Thyroid gland (tissue), 4 donors: Measurements from ENCODE around the gene EP400. TPM values are rescaled to one million over a fixed set of nuclear protein-coding genes. Genes with fewer than 3 reads are reported as not detected.

Experiments used
- DNase-seq, 2 donors: peaks; one replicate each; pipeline ENCODE4 v3.0.0-alpha.2; 2019
- H3K27ac ChIP-seq, 3 donors: fragments of 200-600 bp; sonication (generic); 1 replicate in 2 of 3; 2 replicates in 1 of 3; pipeline ENCODE4 v1.5.1; 2016 to 2019; ENCODE audit warnings: mild to moderate bottlenecking in 1 of 3, moderate library complexity in 1 of 3
- H3K27me3 ChIP-seq: fragments of 200-600 bp; sonication (generic); one replicate; pipeline ENCODE4 v1.5.1; 2019
- H3K36me3 ChIP-seq, 2 donors: fragments of 200-600 bp; sonication (generic); one replicate each; pipeline ENCODE4 v1.5.1; 2016 to 2019
- H3K4me1 ChIP-seq, 2 donors: fragments of 200-600 bp; sonication (generic); one replicate each; pipeline ENCODE4 v1.5.1; 2017 to 2019
- H3K4me3 ChIP-seq, 3 donors: fragments of 200-600 bp; sonication (generic); replicated peaks in 1 of 3; 1 replicate in 2 of 3; 2 replicates in 1 of 3; pipeline ENCODE4 v1.5.1; 2016; ENCODE audit warnings: mild to moderate bottlenecking in 1 of 3
- H3K9me3 ChIP-seq: fragments of 200-600 bp; sonication (generic); one replicate; pipeline ENCODE4 v1.5.1; 2017
- CTCF ChIP-seq, 6 experiments: fragments of 200-600 bp in 3 of 6; fragments of 450-650 bp in 3 of 6; sonication (generic) in 3 of 6; IDR thresholded peaks; one replicate each; pipeline ENCODE4 v1.5.1; 2016 to 2019; ENCODE audit warnings: antibody characterized with exemption in 6 of 6, mild to moderate bottlenecking in 2 of 6, inconsistent platforms in 1 of 6, moderate library complexity in 1 of 6
- POLR2A ChIP-seq, 2 donors: fragments of 450-650 bp; IDR thresholded peaks; one replicate each; pipeline ENCODE4 v1.6.1; 2017; ENCODE audit warnings: antibody characterized with exemption in 2 of 2, mild to moderate bottlenecking in 2 of 2, moderate library complexity in 1 of 2
- WGBS, 2 donors: methylation state at CpG; one replicate each; pipeline ENCODE4 v1.1.5; 2017; 5-methylcytosine and 5-hydroxymethylcytosine counted together
- intact Hi-C: fragments of 100-400 bp; cut with DNase I; formaldehyde crosslinking; loops from one replicate; pipeline ENCODE4 v1.15.1; 2023
- total RNA-seq, 4 donors: library from RNA; depleted of rRNA; stranded (reverse); fragments of >200 nt; gene quantifications; one replicate each; pipeline ENCODE4 v1.2.3, GENCODE V29; 2016

The EP400 gene
- total RNA-seq, 4 donors from 2014 or later = 22.1 to 51.8 (median 25.4) TPM

DNA sequence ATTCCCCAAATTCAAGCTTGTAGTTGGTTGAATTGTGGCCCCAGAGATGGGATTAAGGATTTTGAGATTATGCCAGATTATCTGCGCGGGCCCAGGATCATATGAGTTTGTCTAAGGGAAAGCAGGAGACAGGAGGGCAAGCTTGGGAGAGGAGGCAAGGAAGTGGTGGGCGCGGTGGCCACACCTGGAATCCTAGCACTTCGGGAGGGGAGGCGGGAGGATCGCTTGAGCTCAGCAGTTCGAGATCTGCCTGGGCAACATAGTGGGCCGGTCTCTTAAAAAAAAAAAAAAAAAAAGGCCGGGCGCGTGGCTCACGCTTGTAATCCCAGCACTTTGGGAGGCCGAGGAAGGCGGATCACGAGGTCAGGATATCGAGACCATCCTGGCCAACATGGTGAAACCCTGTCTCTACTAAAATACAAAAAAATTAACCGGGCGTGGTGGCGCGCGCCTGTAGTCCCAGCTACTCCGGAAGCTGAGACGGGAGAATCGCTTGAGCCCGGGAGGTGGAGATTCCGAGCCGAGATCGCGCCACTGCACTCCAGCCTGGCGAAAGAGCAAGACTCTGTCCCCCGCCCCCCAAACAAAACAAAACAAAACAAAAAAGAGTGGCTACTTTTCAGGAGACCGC lies 21.5 kb upstream of the EP400 start:
- Histone ChIP-seq H3K4me1 (peaks cover 7 to 12% of the 10 kb centered on the region in 2 donors), H3K9me3 (no peaks in the 10 kb centered on the region), H3K4me3 (peak overlapping the region; percentile 14 to 62 (median 60)), H3K36me3 (peaks cover 9 to 15% of the 10 kb centered on the region in 2 donors), H3K27ac (peak overlapping the region; percentile 49 to 86 (median 64)), H3K27me3 (no peaks in the 10 kb centered on the region)
- no peak for TF ChIP-seq CTCF (IDR thresholded peaks at IDR 0.05)
- no peak for TF ChIP-seq POLR2A (IDR thresholded peaks at IDR 0.05)
- 45 to 46% methylated on average over 33 of the region's 33 CpGs for WGBS, 2 donors
- no peak for DNase-seq
- intact Hi-C loops = loop anchor here (2.0 kb wide), 1 partner anchor 33 kb away; the partner anchor contains the start of gene ULK1

- intact Hi-C loops = loop anchor here (2.0 kb wide), 1 partner anchor 34 kb away; the partner anchor contains the start of gene ULK1
- Histone ChIP-seq H3K36me3 (peaks cover 16 to 18% of the 10 kb centered on the region in 2 donors), H3K27ac (peak within 1 kb of the TSS; percentile 49 to 86 (median 64)), H3K27me3 (no peaks in the 10 kb centered on the region), H3K9me3 (no peaks in the 10 kb centered on the region), H3K4me1 (peaks cover 7 to 12% of the 10 kb centered on the region in 2 donors), H3K4me3 (peak within 1 kb of the TSS; percentile 60 to 86 (median 62))
- TF ChIP-seq POLR2A (IDR thresholded peaks at IDR 0.05) (peak in 1 of 2 donors; percentile 59), CTCF (IDR thresholded peaks at IDR 0.05) (no peak)
- 1 to 2% methylated on average over 49 to 57 of the region's 84 CpGs for WGBS, 2 donors
- peak; percentile 92 to 95 for DNase-seq
These were observed 20.8 kb upstream of the EP400 start, which contains the start of gene PUS1 for GRCh38 chr12:131928711-131929580. TSS of gene PUS1 (plus strand) at chr12:131929276. CDS start at chr12:131929723, 447 bp downstream.

DNA sequence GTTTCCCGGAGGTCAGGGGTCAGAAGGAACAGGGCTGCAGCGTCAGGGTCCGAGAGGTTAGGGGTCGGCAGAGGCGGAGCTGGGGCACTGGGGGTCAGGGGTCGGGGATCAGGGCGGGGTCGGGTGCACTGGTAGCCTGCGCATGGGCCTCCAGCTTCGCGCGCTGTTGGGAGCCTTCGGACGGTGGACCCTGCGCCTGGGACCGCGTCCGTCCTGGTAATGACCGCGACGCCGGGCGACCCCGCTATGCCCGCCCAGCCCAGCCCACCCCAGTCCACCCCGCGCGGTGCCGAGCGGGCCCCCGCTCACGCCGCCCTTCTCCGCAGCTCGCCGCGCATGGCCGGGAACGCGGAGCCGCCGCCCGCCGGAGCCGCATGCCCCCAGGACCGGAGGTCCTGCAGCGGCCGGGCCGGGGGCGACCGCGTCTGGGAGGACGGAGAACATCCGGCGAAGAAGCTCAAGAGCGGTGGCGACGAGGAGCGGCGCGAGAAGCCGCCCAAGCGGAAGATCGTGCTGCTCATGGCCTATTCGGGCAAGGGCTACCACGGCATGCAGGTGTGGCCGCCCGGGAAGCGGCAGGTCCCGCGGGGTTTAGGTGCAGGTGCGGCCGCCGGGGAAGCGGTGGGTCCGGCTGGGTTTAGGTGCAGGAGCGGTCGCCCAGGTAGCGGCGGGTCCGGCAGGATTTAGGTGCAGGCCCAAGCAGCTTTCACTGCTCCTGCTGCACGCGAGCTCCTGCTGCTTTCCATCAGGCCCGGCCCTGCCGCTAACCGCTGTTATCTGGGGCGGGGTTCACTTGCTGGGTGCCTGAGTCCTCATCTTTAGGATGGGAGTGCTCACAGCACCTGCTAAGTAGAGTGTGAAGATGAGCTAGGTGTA lies 19.9 kb upstream of the EP400 start:
- peaks cover 7 to 12% of the 10 kb centered on the region in 2 donors for H3K4me1 ChIP-seq
- H3K4me3 ChIP-seq = peak overlapping the region; percentile 48 to 86 (median 60)
- WGBS, 2 donors = 4 to 23% methylated on average over 7 to 25 of the region's 87 CpGs
- H3K9me3 ChIP-seq = no peaks in the 10 kb centered on the region
- TF ChIP-seq CTCF (IDR thresholded peaks at IDR 0.05) = no peak
- no peak for TF ChIP-seq POLR2A (IDR thresholded peaks at IDR 0.05)
- H3K36me3 ChIP-seq = peaks cover 23 to 27% of the 10 kb centered on the region in 2 donors
- no peak overlapping the region for H3K27ac ChIP-seq
- no peaks in the 10 kb centered on the region for H3K27me3 ChIP-seq
- DNase-seq = peak; percentile 18 to 32
- intact Hi-C loops = loop anchor here (2.0 kb wide), 1 partner anchor 35 kb away; the partner anchor contains the start of gene ULK1

DNA sequence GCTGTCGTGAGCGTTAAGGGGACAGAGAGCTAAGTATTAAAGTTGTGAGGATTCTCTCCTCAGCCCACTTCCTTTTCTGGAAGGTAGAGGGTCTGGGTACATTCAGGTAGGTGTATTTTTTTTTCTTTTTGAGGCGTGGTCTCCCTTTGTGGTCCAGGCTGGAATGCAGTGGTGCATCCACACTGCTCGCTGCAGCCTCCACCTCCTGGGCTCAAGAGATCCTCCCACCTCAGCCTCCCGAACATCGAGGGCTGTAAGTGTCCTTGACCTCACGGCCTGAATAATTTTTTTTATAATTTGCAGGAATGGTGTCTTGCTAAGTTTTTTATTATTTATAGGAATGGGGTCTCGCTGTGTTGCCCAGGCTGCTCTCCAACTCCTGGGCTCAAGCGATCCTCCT lies 19.2 kb upstream of the EP400 start:
- 92% methylated on average over 9 of the region's 9 CpGs for WGBS, 2 donors
- intact Hi-C loops = no loop called here
- DNase-seq = no peak
- Histone ChIP-seq H3K4me1 (peaks cover 7 to 12% of the 10 kb centered on the region in 2 donors), H3K27me3 (no peaks in the 10 kb centered on the region), H3K27ac (no peak overlapping the region), H3K36me3 (peaks cover 23 to 27% of the 10 kb centered on the region in 2 donors), H3K4me3 (peak overlapping the region in 2 of 3 donors; percentile 60 to 86), H3K9me3 (no peaks in the 10 kb centered on the region)
- no peak for TF ChIP-seq POLR2A (IDR thresholded peaks at IDR 0.05)
- TF ChIP-seq CTCF (IDR thresholded peaks at IDR 0.05) = no peak
